ENCODE data around the gene CEP120.

DNA sequence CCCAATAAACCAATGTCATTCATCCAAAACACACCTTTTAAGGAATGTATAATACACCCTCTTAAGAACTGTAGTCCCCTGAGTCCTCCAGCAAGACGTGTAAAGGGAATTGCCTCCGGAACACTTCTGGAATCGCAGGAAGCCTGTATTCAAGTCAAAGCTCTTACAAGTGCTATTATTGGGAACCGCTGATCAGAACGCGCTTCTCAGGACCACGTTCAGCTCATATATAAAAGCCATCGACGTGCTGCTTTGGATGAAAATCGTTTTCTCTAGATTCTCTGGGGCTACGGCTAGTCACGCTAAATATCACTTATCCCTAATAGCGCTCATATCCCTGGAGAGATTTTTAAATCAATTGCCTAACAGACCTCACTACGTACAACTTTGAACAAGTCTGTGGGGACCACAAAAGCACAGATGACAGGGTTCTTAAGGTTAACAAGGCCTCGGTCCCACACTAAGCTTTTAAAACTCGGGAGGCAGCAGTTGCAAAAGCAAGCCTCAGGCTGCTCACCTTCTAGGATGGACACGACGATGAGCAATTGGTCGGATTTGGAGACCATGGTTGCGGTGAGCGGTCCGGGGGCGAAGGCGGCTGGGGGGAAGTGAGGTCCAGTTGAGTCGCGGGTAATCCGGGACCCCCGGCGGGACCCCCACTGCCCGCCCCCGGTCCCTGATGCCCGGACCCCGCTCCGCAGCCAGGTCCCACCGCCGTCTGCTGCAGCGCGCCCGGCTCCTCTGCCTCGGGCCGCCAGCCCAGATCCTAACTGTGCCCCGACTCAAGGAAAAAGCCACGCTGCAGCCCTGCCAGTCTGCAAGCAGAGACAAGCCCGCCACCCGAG lies 548 bp downstream of the CEP120 start:
- no peak for TF ChIP-seq POLR2AphosphoS5 (IDR thresholded peaks at IDR 0.05; ENCODE audit: low read depth)
- TF ChIP-seq, protein P1, sequence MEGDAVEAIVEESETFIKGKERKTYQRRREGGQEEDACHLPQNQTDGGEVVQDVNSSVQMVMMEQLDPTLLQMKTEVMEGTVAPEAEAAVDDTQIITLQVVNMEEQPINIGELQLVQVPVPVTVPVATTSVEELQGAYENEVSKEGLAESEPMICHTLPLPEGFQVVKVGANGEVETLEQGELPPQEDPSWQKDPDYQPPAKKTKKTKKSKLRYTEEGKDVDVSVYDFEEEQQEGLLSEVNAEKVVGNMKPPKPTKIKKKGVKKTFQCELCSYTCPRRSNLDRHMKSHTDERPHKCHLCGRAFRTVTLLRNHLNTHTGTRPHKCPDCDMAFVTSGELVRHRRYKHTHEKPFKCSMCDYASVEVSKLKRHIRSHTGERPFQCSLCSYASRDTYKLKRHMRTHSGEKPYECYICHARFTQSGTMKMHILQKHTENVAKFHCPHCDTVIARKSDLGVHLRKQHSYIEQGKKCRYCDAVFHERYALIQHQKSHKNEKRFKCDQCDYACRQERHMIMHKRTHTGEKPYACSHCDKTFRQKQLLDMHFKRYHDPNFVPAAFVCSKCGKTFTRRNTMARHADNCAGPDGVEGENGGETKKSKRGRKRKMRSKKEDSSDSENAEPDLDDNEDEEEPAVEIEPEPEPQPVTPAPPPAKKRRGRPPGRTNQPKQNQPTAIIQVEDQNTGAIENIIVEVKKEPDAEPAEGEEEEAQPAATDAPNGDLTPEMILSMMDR (IDR thresholded peaks at IDR 0.05; ENCODE audit: insufficient read depth, low read length) = no peak

All from HL-60 (cell line).